ENCODE measurements around the gene CRIP3. TPM values are rescaled to one million over a fixed set of nuclear protein-coding genes. Genes with fewer than 3 reads are reported as not detected.

The CRIP3 gene
- total RNA-seq, 1 donor from 2014 or later: not detected

GRCh38 chr6:43262000-43262779 lies 46.4 kb downstream of the CRIP3 start:
- Histone ChIP-seq H3K79me2 (ENCODE audit: insufficient read depth, low read length) (no peaks in the 10 kb centered on the region), H4K20me1 (ENCODE audit: insufficient read depth, low read length) (no peaks in the 10 kb centered on the region), H3K9ac (ENCODE audit: low read length) (no peak overlapping the region), H3K4me1 (ENCODE audit: insufficient read depth, low read length) (no peaks in the 10 kb centered on the region), H3K4me3 (ENCODE audit: insufficient read depth, low read depth, low read length) (no peak overlapping the region), H2AFZ (ENCODE audit: low read depth, low read length) (no peak overlapping the region), H3K9me3 (ENCODE audit: insufficient read depth, low read depth, low read length) (no peaks in the 10 kb centered on the region), H3K27me3 (ENCODE audit: insufficient read depth, low read length) (peaks cover 3% of the 10 kb centered on the region), H3K36me3 (ENCODE audit: insufficient read depth, low read length) (no peaks in the 10 kb centered on the region), H3K27ac (ENCODE audit: low read depth, low read length) (no peak overlapping the region), H3K4me2 (ENCODE audit: low read length) (no peak overlapping the region)
- DNase-seq (ENCODE audit: low read depth): no peak
- H3K36me3 Mint-ChIP-seq (ENCODE audit: low read depth, unreplicated experiment): no peaks in the 10 kb centered on the region
- FAIRE-seq: no peak
- H3K4me1 Mint-ChIP-seq (ENCODE audit: low read depth, unreplicated experiment): peaks cover 1% of the 10 kb centered on the region
- H3K27me3 Mint-ChIP-seq (ENCODE audit: low read depth, unreplicated experiment): peaks cover 42% of the 10 kb centered on the region
- no peak overlapping the region for H3K27ac Mint-ChIP-seq (ENCODE audit: unreplicated experiment)
- H3K9me3 Mint-ChIP-seq (ENCODE audit: unreplicated experiment): peaks cover 3% of the 10 kb centered on the region
- no peak for TF ChIP-seq CTCF (IDR thresholded peaks at IDR 0.05; ENCODE audit: insufficient read depth, low read depth, low read length)
- no peak for TF ChIP-seq EZH2 (IDR thresholded peaks at IDR 0.05; ENCODE audit: insufficient read depth, low read length)
- no peak overlapping the region for H3K4me3 Mint-ChIP-seq (ENCODE audit: unreplicated experiment)

- H2AFZ ChIP-seq (ENCODE audit: low read depth, low read length): no peak overlapping the region
- DNase-seq (ENCODE audit: low read depth) (no peak), FAIRE-seq (no peak)
These were observed 47.4 kb downstream of the CRIP3 start for GRCh38 chr6:43261198-43261597.

More at GRCh38 chr6:43261198-43261597, 47.4 kb downstream of the CRIP3 start:
- Histone ChIP-seq H3K9ac (ENCODE audit: low read length) (no peak overlapping the region), H3K4me1 (ENCODE audit: insufficient read depth, low read length) (no peaks in the 10 kb centered on the region), H4K20me1 (ENCODE audit: insufficient read depth, low read length) (no peaks in the 10 kb centered on the region), H3K9me3 (ENCODE audit: insufficient read depth, low read depth, low read length) (no peaks in the 10 kb centered on the region), H3K27me3 (ENCODE audit: insufficient read depth, low read length) (peaks cover 7% of the 10 kb centered on the region), H3K36me3 (ENCODE audit: insufficient read depth, low read length) (no peaks in the 10 kb centered on the region), H3K27ac (ENCODE audit: low read depth, low read length) (no peak overlapping the region), H3K4me3 (ENCODE audit: insufficient read depth, low read depth, low read length) (no peak overlapping the region), H3K4me2 (ENCODE audit: low read length) (no peak overlapping the region), H3K79me2 (ENCODE audit: insufficient read depth, low read length) (no peaks in the 10 kb centered on the region)
- H3K36me3 Mint-ChIP-seq (ENCODE audit: low read depth, unreplicated experiment): no peaks in the 10 kb centered on the region
- H3K27ac Mint-ChIP-seq (ENCODE audit: unreplicated experiment): no peak overlapping the region
- H3K9me3 Mint-ChIP-seq (ENCODE audit: unreplicated experiment): peaks cover 3% of the 10 kb centered on the region
- TF ChIP-seq EZH2 (IDR thresholded peaks at IDR 0.05; ENCODE audit: insufficient read depth, low read length) (no peak), CTCF (IDR thresholded peaks at IDR 0.05; ENCODE audit: insufficient read depth, low read depth, low read length) (no peak)
- H3K4me3 Mint-ChIP-seq (ENCODE audit: unreplicated experiment): no peak overlapping the region
- H3K4me1 Mint-ChIP-seq (ENCODE audit: low read depth, unreplicated experiment): peaks cover 1% of the 10 kb centered on the region
- peaks cover 42% of the 10 kb centered on the region for H3K27me3 Mint-ChIP-seq (ENCODE audit: low read depth, unreplicated experiment)

All from astrocyte (in vitro differentiated cells and primary cell).